ENCODE measurements around the gene ANKRD23. TPM values are rescaled to one million over a fixed set of nuclear protein-coding genes. Genes with fewer than 3 reads are reported as not detected.
A peak's percentile ranks its signal among the peaks of the same experiment; 100 is the strongest.

Gene ANKRD23
- total RNA-seq, 3 donors from 2014 or later (not counting 1 experiment from before 2014, with no cell fraction given) = 8.3 to 11.2 (median 10.1) TPM

GRCh38 chr2:96869281-96869821, 25.5 kb upstream of the ANKRD23 start:
- Mint-ChIP-seq H3K9me3 (no peaks in the 10 kb centered on the region), H3K4me3 (peak overlapping the region; percentile 93), H3K36me3 (no peaks in the 10 kb centered on the region), H3K27ac (peak overlapping the region in 1 of 2 donors; percentile 90), H3K27me3 (ENCODE audit: low read depth in 2 of 2) (no peaks in the 10 kb centered on the region), H3K4me1 (peaks cover 37 to 41% of the 10 kb centered on the region in 2 donors)
- Histone ChIP-seq H3K27ac (ENCODE audit: low read length) (no peak overlapping the region), H3K4me3 (ENCODE audit: low read length) (peak overlapping the region; percentile 82), H3K4me1 (ENCODE audit: control insufficient read depth, insufficient read depth, low read length) (peaks cover 63% of the 10 kb centered on the region), H3K27me3 (ENCODE audit: control insufficient read depth, insufficient read depth, low read length) (no peaks in the 10 kb centered on the region), H3K9me3 (ENCODE audit: control insufficient read depth, insufficient read depth, low read length) (no peaks in the 10 kb centered on the region), H3K36me3 (ENCODE audit: control insufficient read depth, insufficient read depth, low read length) (peaks cover 21% of the 10 kb centered on the region)
- under 1% methylated on average over 64 of the region's 64 CpGs for WGBS (ENCODE audit: insufficient coverage)
- peak; percentile 37 for TF ChIP-seq CTCF (IDR thresholded peaks at IDR 0.05)
- intact Hi-C loops (cut with micrococcal nuclease) = no loop called here
- ATAC-seq (no peak), DNase-seq (no peak)

GRCh38 chr2:96868555-96869280, 24.9 kb upstream of the ANKRD23 start:
- TF ChIP-seq CTCF (IDR thresholded peaks at IDR 0.05) = peak; percentile 75
- no peaks in the 10 kb centered on the region for H3K36me3 Mint-ChIP-seq
- H3K4me1 ChIP-seq (ENCODE audit: control insufficient read depth, insufficient read depth, low read length) = peaks cover 64% of the 10 kb centered on the region
- H3K27me3 Mint-ChIP-seq (ENCODE audit: low read depth in 2 of 2) = no peaks in the 10 kb centered on the region
- H3K27me3 ChIP-seq (ENCODE audit: control insufficient read depth, insufficient read depth, low read length) = no peaks in the 10 kb centered on the region
- H3K4me3 ChIP-seq (ENCODE audit: low read length) = peak overlapping the region; percentile 82
- H3K4me3 Mint-ChIP-seq = peak overlapping the region; percentile 90
- peaks cover 37 to 41% of the 10 kb centered on the region in 2 donors for H3K4me1 Mint-ChIP-seq
- DNase-seq (peak; percentile 58 to 74), ATAC-seq (peak; percentile 34 to 67 (median 44))
- peak overlapping the region; percentile 85 to 87 for H3K27ac Mint-ChIP-seq
- under 1% methylated on average over 76 of the region's 76 CpGs for whole genome bisulfite sequencing (ENCODE audit: insufficient coverage)
- peak overlapping the region; percentile 75 for H3K27ac ChIP-seq (ENCODE audit: low read length)
- no peaks in the 10 kb centered on the region for H3K9me3 ChIP-seq (ENCODE audit: control insufficient read depth, insufficient read depth, low read length)
- H3K36me3 ChIP-seq (ENCODE audit: control insufficient read depth, insufficient read depth, low read length) = peaks cover 27% of the 10 kb centered on the region
- no peaks in the 10 kb centered on the region for H3K9me3 Mint-ChIP-seq
- intact Hi-C loops (cut with micrococcal nuclease) = no loop called here

- Mint-ChIP-seq H3K27me3 (ENCODE audit: low read depth in 2 of 2) (no peaks in the 10 kb centered on the region), H3K4me1 (peaks cover 43 to 47% of the 10 kb centered on the region in 2 donors), H3K4me3 (peak overlapping the region; percentile 90), H3K9me3 (no peaks in the 10 kb centered on the region), H3K36me3 (peaks cover 4% of the 10 kb centered on the region), H3K27ac (peak overlapping the region; percentile 85 to 87)
- no peaks in the 10 kb centered on the region for H3K9me3 ChIP-seq (ENCODE audit: control insufficient read depth, insufficient read depth, low read length)
- H3K36me3 ChIP-seq (ENCODE audit: control insufficient read depth, insufficient read depth, low read length) = peaks cover 35% of the 10 kb centered on the region
- H3K4me1 ChIP-seq (ENCODE audit: control insufficient read depth, insufficient read depth, low read length) = peaks cover 61% of the 10 kb centered on the region
- H3K27ac ChIP-seq (ENCODE audit: low read length) = peak overlapping the region; percentile 75
- intact Hi-C loops (cut with micrococcal nuclease) = no loop called here
- no peak for TF ChIP-seq CTCF (IDR thresholded peaks at IDR 0.05)
- no peaks in the 10 kb centered on the region for H3K27me3 ChIP-seq (ENCODE audit: control insufficient read depth, insufficient read depth, low read length)
- ATAC-seq (peak; percentile 3 to 24 (median 19)), DNase-seq (peak; percentile 46 to 67)
- H3K4me3 ChIP-seq (ENCODE audit: low read length) = peak overlapping the region; percentile 82
- 12% methylated on average over 24 of the region's 27 CpGs for WGBS (ENCODE audit: insufficient coverage)
These were observed 24.1 kb upstream of the ANKRD23 start for GRCh38 chr2:96867756-96868554.

Measured in natural killer cell (primary cell).